ENCODE results near the gene FAM209B.

- TF ChIP-seq CTCF (IDR thresholded peaks at IDR 0.05) = no peak
- no peak for TF ChIP-seq POLR2A (IDR thresholded peaks at IDR 0.05)
These were observed 39.1 kb downstream of the FAM209B start for GRCh38 chr20:56572172-56572571.
